HepG2 (cell line): ENCODE data around the gene ZNF554. TPM values are rescaled to one million over a fixed set of nuclear protein-coding genes. Genes with fewer than 3 reads are reported as not detected.

ENCODE experiments used
- HOXA3 ChIP-seq: sonication (generic); formaldehyde crosslinking; IDR thresholded peaks from 2 replicates; pipeline ENCODE4 v1.5.0; 2020; ENCODE audit warnings: missing genetic modification reagents
- MTA3 ChIP-seq: sonication (generic); formaldehyde crosslinking; IDR thresholded peaks from 2 replicates; pipeline ENCODE4 v1.4.0; 2020; ENCODE audit warnings: missing genetic modification reagents
- POGK ChIP-seq: sonication (generic); formaldehyde crosslinking; conservative IDR thresholded peaks from 2 replicates; pipeline ENCODE4 v1.8.0; 2022; ENCODE audit warnings: mild to moderate bottlenecking, moderate library complexity, missing genetic modification reagents
- RFX1 ChIP-seq: fragments of 450-650 bp; IDR thresholded peaks from 2 replicates; pipeline ENCODE4 v1.6.1; 2017
- SP1 ChIP-seq, 2 experiments: fragments of 450-650 bp in 1 of 2; sonication (generic) in 1 of 2; formaldehyde crosslinking in 1 of 2; IDR thresholded peaks; 2 replicates each; pipeline versions ENCODE4 v1.4.0 to v1.6.1; 2016 to 2020; ENCODE audit warnings: missing genetic modification reagents in 1 of 2
- ZMYM4 ChIP-seq: sonication (generic); formaldehyde crosslinking; IDR thresholded peaks from 2 replicates; pipeline ENCODE4 v1.8.1; 2023; ENCODE audit warnings: mild to moderate bottlenecking, missing genetic modification reagents
- ZNF138 ChIP-seq: sonication (generic); formaldehyde crosslinking; IDR thresholded peaks from 2 replicates; pipeline ENCODE4 v1.5.0; 2020; ENCODE audit warnings: mild to moderate bottlenecking, low read depth, missing genetic modification reagents
- ZNF552 ChIP-seq: sonication (generic); formaldehyde crosslinking; IDR thresholded peaks from 2 replicates; pipeline ENCODE4 v1.9.0; 2022; ENCODE audit warnings: missing genetic modification reagents, mild to moderate bottlenecking, borderline replicate concordance
- ZNF598 ChIP-seq: sonication (generic); formaldehyde crosslinking; IDR thresholded peaks from 2 replicates; pipeline ENCODE4 v1.5.1; 2020; ENCODE audit warnings: mild to moderate bottlenecking, missing genetic modification reagents, borderline replicate concordance
- ZNF609 ChIP-seq: sonication (generic); formaldehyde crosslinking; IDR thresholded peaks from 2 replicates; pipeline ENCODE4 v1.4.0; 2020; ENCODE audit warnings: mild to moderate bottlenecking, missing genetic modification reagents, borderline replicate concordance
- ZNF713 ChIP-seq: sonication (generic); formaldehyde crosslinking; IDR thresholded peaks from 2 replicates; pipeline ENCODE4 v1.4.0; 2020; ENCODE audit warnings: mild to moderate bottlenecking, missing genetic modification reagents
- ZNF841 ChIP-seq: sonication (generic); formaldehyde crosslinking; IDR thresholded peaks from 2 replicates; pipeline ENCODE4 v1.8.1; 2023; ENCODE audit warnings: missing genetic modification reagents, borderline replicate concordance
- polyA plus RNA-seq, 8 experiments: library from polyadenylated mRNA; depleted of rRNA in 3 of 8; stranded (reverse) in 7 of 8; unstranded in 1 of 8; fragments of >200 nt; fragmentation: Illumina TruSeq in 4 of 8; extraction: Trizol in 4 of 8; gene quantifications; 2 replicates each; pipeline versions ENCODE4 v1.2.1 to v1.2.3, GENCODE V29; 2011 to 2016; ENCODE audit warnings: low read depth in 4 of 8, missing spikeins in 1 of 8, mixed read lengths in 1 of 8; ENCODE audit not compliant: insufficient read depth in 1 of 8
- total RNA-seq, 5 experiments: library from RNA; depleted of rRNA; stranded (reverse); fragments of >200 nt; fragmentation: Illumina TruSeq; extraction: Trizol; gene quantifications; 2 replicates each; pipeline ENCODE4 v1.2.3, GENCODE V29; 2016; ENCODE audit warnings: low read depth in 1 of 5
- TF ChIP-seq, protein P1 (sequence below): sonication (generic); formaldehyde crosslinking; IDR thresholded peaks from 2 replicates; pipeline ENCODE4 v1.9.0; 2021; ENCODE audit warnings: missing genetic modification reagents, mild to moderate bottlenecking, borderline replicate concordance
- TF ChIP-seq, protein P2 (sequence below): sonication (generic); formaldehyde crosslinking; conservative IDR thresholded peaks from 2 replicates; pipeline ENCODE4 v1.8.0; 2022; ENCODE audit warnings: low read depth, missing genetic modification reagents
- TF ChIP-seq, protein P3 (sequence below): sonication (generic); formaldehyde crosslinking; IDR thresholded peaks from 2 replicates; pipeline ENCODE4 v1.8.0; 2022; ENCODE audit warnings: missing genetic modification reagents, low read depth, mild to moderate bottlenecking, borderline replicate concordance
- TF ChIP-seq, protein P4 (sequence below): sonication (generic); formaldehyde crosslinking; IDR thresholded peaks from 2 replicates; pipeline ENCODE4 v1.4.0; 2020; ENCODE audit warnings: missing genetic modification reagents

The ZNF554 gene
- total and polyA plus RNA-seq, 2 of the 13 experiments (the other 11 are each of a cell fraction or from before 2014, with no cell fraction given), result 2.2 to 2.7 TPM

- TF ChIP-seq HOXA3 (CRISPR knock-in tag), result peak; percentile 98
- no peak for TF ChIP-seq SP1 (IDR thresholded peaks at IDR 0.05)
- TF ChIP-seq SP1 (CRISPR knock-in tag; IDR thresholded peaks at IDR 0.05), result peak; percentile 85
- TF ChIP-seq ZNF841 (CRISPR knock-in tag), result peak; percentile 74; the same call in 1 of the 2 replicates
- TF ChIP-seq, protein P1, sequence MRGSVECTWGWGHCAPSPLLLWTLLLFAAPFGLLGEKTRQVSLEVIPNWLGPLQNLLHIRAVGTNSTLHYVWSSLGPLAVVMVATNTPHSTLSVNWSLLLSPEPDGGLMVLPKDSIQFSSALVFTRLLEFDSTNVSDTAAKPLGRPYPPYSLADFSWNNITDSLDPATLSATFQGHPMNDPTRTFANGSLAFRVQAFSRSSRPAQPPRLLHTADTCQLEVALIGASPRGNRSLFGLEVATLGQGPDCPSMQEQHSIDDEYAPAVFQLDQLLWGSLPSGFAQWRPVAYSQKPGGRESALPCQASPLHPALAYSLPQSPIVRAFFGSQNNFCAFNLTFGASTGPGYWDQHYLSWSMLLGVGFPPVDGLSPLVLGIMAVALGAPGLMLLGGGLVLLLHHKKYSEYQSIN (CRISPR knock-in tag), result no peak
- TF ChIP-seq RFX1, result peak; percentile 99
- TF ChIP-seq, protein P2, sequence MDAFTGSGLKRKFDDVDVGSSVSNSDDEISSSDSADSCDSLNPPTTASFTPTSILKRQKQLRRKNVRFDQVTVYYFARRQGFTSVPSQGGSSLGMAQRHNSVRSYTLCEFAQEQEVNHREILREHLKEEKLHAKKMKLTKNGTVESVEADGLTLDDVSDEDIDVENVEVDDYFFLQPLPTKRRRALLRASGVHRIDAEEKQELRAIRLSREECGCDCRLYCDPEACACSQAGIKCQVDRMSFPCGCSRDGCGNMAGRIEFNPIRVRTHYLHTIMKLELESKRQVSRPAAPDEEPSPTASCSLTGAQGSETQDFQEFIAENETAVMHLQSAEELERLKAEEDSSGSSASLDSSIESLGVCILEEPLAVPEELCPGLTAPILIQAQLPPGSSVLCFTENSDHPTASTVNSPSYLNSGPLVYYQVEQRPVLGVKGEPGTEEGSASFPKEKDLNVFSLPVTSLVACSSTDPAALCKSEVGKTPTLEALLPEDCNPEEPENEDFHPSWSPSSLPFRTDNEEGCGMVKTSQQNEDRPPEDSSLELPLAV (CRISPR knock-in tag), result peak; percentile 88; the same call in 1 of the 2 replicates
- peak; percentile 59; the same call in 1 of the 2 replicates for TF ChIP-seq ZNF598
- TF ChIP-seq POGK (CRISPR knock-in tag), result peak; percentile 89
- TF ChIP-seq MTA3 (CRISPR knock-in tag), result no peak
- peak; percentile 88 for TF ChIP-seq ZMYM4
- peak; percentile 99 for TF ChIP-seq ZNF552 (CRISPR knock-in tag)
- TF ChIP-seq, protein P3, sequence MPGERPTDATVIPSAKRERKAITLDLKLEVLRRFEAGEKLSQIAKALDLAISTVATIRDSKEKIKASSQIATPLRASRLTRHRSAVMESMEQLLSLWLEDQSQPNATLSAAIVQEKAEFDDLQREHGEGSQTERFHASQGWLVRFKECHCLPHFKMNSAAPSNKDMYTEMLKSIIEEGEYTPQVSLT, result no peak; the same call in 1 of the 2 replicates
- peak; percentile 99 for TF ChIP-seq ZNF138 (CRISPR knock-in tag)
- peak; percentile 75; the same call in 1 of the 2 replicates for TF ChIP-seq ZNF609 (CRISPR knock-in tag)
- TF ChIP-seq, protein P4, sequence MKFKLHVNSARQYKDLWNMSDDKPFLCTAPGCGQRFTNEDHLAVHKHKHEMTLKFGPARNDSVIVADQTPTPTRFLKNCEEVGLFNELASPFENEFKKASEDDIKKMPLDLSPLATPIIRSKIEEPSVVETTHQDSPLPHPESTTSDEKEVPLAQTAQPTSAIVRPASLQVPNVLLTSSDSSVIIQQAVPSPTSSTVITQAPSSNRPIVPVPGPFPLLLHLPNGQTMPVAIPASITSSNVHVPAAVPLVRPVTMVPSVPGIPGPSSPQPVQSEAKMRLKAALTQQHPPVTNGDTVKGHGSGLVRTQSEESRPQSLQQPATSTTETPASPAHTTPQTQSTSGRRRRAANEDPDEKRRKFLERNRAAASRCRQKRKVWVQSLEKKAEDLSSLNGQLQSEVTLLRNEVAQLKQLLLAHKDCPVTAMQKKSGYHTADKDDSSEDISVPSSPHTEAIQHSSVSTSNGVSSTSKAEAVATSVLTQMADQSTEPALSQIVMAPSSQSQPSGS (CRISPR knock-in tag), result peak; percentile 78
- 0 out of 2 replicates have a peak, but pooled peaks have one; percentile 21 for TF ChIP-seq ZNF713
These were observed 36.5 kb upstream of the ZNF554 start, which contains the start of gene SGTA (continued) for GRCh38 chr19:2782936-2783780.
